ENCODE measurements around the gene COL27A1. TPM values are rescaled to one million over a fixed set of nuclear protein-coding genes. Genes with fewer than 3 reads are reported as not detected.

COL27A1 gene
- 12.7 and 15.2 TPM in 2 replicates for total RNA-seq

DNA sequence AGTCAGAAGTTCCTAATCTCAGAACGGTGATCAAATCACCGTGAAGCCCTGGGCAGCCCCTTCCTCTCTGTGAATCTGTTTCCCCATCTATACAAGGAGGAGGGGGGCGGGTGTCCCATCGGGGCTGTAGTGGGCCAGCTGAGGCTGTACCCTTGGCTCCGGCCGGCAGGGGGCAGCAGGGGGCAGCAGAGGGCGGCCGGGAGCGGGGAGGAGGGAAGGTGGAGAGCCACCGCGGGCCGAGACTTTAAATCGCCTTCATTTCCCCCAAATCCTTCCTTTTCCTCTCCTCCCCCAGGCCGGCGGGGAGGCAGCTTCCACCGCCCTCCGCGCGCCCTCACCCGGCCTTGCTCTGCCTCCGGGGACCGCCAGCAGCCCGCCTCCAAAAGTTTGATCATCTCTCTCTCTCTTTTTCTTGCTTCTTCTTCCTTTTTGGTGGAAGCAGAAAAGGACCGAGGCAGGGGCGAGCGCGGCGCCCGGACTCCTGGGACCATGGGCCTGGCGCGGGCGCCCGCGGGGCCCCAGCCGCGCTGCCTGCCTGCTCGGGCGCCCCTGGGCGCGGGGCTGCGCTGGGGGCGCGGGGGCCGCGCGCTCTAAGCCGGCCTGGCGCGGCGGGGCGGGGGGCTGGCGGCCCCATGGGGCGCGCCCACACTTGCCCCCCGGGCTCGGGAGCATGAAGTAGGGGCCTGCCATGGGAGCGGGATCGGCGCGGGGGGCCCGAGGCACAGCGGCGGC is at the start of gene COL27A1:
COL27A1 (plus strand) TSS at position 275 of the 732 bp plus-strand sequence; CDS start at position 689, 414 bp downstream.

DNA sequence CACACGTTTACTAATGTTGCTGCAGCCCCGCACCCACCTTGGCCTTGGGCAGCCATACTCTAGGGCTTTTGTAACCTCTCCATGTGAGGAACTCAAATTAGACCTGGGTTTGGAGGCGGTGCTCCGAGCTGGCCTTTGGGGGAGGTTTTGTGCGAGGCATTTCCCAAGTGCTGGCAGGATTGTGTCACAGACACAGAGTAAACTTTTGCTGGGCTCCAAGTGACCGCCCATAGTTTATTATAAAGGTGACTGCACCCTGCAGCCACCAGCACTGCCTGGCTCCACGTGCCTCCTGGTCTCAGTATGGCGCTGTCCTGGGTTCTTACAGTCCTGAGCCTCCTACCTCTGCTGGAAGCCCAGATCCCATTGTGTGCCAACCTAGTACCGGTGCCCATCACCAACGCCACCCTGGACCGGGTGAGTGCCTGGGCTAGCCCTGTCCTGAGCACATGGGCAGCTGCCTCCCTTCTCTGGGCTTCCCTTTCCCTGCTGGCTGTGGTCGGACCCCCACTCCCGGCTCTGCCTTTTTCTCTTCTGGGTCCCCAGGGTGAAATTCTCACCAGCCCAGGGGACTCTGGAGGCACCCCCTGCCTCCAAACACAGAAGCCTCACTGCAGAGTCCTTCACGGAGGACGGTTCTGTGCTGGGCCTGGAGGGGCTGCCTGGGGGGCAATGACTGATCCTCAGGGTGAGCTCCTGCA is 167.6 kb downstream of the COL27A1 start, which contains the start of gene ORM1:
ORM1 (plus strand) TSS at position 268 of the 701 bp plus-strand sequence; CDS start at position 304, 36 bp downstream.

DNA sequence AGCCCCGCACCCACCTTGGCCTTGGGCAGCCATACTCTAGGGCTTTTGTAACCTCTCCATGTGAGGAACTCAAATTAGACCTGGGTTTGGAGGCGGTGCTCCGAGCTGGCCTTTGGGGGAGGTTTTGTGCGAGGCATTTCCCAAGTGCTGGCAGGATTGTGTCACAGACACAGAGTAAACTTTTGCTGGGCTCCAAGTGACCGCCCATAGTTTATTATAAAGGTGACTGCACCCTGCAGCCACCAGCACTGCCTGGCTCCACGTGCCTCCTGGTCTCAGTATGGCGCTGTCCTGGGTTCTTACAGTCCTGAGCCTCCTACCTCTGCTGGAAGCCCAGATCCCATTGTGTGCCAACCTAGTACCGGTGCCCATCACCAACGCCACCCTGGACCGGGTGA is 174.3 kb downstream of the COL27A1 start, which contains the start of gene ORM2:
ORM2 (plus strand) TSS at position 245 of the 398 bp plus-strand sequence; CDS start at position 281, 36 bp downstream.

Other genes starting within 250 kb of the COL27A1 start
- not detected in 2 replicates for gene AMBP, start 77.2 kb upstream of the COL27A1 start, total RNA-seq
- not detected in 2 replicates for gene KIF12, start 56.2 kb upstream of the COL27A1 start, total RNA-seq
- gene ORM1, start 167.6 kb downstream of the COL27A1 start, total RNA-seq = not detected in 2 replicates
- gene ORM2, start 174.3 kb downstream of the COL27A1 start, total RNA-seq = not detected in 2 replicates
- gene AKNA, start 232.4 kb downstream of the COL27A1 start, total RNA-seq = 11.3 and 13.1 TPM in 2 replicates